Activated CD8-positive, alpha-beta memory T cell treated with anti-CD3 and anti-CD28 coated beads, Interleukin-2, amount 50 U/mL, for 4 hours (primary cell): ENCODE measurements around the gene GID8.
"Not testable (repeated sequence)": the region's sequence is repeated elsewhere in the genome, so short reads cannot be mapped to it uniquely, and the experiment has no call there.

Source experiments
- DNase-seq: peaks from one replicate; pipeline ENCODE4 v3.0.0-alpha.2; 2020

Gene GID8

DNA sequence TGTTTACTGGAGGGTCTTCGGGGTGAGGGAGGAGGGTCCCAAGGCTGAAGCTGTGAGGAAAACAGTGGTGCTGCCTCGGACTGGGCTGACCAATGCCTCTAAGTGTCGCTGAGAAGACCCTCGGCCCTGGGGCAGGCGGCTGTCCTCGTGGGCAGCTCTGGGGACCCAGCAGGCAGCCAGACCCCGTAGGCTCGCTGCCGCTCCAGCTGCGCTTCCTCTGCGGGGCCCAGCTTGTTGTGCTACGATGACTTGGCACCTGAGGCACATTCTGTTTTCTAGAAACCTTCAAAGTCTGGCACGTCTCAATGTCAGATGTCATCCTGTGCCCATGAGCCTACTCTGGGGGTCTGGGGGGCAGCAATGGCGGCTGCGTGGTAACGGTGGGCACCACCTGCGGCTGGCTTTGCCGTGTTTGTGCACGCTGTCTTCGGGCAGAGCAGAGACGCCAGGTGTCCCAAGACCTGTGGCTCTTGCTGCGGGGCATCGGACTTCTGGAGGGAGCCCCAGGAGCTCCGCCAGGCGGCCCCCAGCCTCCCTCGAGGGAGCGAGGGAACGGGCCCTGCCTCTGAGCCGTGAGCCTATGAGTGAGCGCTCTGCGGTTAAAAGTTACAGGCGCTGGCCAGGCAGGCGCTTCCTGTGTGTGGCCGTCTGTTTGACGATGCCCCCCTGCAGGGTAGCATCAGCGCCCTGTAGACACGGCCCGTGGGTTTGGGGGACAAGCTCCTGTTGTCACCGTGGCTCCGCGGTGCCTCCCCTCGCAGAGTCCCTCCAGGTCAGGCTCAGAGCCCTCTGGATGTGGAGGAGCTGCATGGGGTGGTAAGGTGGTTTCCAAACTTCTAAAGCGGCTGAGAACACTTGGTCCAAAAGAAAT, 21.4 kb downstream of the GID8 start:
- no peak for DNase-seq

DNA sequence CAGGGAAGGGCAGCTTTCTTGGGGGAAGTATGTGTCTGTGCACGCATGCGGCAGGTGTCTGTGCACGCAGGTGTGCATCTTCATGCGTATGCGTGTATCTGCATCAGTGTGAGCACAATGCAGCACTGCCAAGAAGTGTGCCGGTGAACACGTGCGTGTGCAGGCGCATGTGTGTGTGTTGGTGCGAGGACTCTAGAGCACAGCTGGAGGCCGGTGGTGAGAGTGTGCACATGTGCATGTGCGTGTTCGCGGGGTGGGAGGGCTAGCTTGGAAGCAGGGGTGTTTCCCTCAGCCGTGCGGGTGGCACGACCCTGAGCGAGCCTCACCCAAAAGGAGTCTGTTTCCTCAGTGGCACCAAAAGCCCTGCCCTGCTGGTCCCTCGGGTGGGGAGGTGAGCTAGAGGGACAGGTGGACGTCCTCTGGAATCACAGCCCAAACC, 22.1 kb downstream of the GID8 start:
- no peak for DNase-seq

DNA sequence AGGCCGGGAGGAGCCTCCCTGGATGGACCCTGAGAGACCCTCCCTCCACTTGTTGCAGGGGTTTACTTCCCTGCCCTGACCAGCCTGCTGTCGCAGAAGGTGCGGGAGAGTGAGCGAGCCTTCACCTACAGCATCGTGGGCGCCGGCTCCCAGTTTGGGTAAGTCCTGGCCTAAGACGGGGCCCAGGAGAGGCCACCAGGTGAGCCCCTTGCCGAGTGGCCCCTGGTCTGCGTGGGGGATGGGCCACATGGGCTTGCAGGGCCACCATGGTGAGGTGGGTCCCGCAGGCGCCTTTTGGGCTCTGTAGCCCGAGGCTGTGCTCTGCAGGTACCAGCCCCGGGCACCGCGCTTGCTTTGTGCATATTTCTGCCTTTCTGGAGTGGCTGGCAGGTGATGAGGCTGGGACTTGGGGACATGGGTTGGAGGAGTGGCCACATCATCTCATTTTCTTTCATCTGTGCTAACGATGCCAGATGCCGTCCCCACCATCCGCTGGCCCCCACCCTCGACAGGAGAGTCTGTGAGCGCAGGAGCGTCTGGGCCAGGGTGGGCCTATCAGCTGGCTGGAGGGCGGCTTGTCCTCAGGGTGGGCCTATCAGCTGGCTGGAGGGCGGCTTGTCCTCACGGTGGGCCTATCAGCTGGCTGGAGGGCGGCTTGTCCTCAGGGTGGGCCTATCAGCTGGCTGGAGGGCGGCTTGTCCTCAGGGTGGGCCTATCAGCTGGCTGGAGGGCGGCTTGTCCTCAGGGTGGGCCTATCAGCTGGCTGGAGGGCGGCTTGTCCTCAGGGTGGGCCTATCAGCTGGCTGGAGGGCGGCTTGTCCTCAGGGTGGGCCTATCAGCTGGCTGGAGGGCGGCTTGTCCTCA, 22.7 kb downstream of the GID8 start:
- not testable (repeated sequence) for DNase-seq

DNA sequence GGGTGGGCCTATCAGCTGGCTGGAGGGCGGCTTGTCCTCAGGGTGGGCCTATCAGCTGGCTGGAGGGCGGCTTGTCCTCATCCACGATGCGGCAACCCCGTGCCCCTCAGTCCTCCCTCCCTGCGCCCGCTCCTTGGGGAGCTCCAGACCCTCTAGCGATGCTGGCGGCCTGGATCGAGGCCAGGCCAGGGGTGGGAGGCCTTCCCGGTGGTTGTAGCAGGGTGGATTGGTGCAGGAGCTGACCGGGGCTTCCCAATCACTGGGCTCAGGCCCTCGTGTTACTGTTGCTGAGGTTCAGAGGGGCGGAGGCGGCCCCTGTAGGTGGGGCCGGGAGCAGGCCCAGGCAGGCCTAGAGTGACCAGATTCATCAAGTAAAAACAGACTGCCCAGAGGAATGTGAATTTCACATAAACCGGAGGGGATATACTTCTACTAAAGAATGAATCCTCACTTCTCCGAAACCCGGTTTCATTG, 23.4 kb downstream of the GID8 start:
- no peak for DNase-seq

DNA sequence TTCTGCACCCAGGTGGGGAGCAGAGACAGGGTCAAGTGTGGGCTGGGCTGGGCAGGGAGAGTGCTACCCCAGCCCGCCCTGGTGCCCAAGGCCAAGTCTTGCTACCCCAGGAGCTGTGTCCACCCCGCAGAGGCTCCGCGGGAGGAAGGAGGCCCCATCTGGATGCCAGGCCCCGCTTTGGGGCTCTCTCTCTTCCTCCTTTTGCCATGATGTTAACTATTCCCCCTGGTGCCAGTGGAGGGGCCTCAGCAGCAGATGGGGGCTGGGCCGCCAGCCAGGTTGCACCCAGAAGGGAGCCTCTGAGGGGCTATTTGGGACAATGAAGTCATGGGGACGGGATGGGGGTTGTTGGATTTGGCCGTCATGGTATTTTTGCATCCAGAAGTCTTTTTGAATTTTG, 23.9 kb downstream of the GID8 start:
- no peak for DNase-seq

DNA sequence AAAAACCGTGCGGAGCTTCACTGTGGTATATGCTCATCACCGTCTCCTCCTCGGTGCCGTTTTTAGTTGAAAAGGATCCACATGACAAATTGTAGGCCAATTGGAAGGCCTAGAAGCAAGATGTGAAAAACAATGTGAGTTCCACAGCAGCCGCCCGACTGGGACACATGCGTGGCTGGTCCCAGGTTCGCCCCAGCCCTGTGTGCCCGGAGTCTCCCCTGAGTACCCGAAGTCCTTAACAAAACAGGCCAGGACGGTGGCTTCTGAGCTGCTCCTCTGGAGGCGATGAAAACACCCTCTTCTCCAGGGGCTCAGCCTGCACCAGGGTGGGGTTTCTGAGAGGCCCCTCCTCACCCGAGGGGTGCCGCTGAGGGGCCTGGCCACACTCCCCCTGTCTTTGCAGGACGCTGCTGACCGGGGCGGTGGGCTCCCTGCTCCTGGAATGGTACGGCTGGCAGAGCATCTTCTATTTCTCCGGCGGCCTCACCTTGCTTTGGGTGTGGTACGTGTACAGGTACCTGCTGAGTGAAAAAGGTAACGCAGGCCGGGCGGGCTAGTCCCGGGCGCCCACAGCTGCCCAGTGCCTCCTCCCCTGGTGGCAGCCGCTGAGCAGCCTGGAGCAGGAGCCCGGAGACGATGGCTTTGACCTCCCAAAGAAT, 24.4 kb downstream of the GID8 start:
- no peak for DNase-seq

DNA sequence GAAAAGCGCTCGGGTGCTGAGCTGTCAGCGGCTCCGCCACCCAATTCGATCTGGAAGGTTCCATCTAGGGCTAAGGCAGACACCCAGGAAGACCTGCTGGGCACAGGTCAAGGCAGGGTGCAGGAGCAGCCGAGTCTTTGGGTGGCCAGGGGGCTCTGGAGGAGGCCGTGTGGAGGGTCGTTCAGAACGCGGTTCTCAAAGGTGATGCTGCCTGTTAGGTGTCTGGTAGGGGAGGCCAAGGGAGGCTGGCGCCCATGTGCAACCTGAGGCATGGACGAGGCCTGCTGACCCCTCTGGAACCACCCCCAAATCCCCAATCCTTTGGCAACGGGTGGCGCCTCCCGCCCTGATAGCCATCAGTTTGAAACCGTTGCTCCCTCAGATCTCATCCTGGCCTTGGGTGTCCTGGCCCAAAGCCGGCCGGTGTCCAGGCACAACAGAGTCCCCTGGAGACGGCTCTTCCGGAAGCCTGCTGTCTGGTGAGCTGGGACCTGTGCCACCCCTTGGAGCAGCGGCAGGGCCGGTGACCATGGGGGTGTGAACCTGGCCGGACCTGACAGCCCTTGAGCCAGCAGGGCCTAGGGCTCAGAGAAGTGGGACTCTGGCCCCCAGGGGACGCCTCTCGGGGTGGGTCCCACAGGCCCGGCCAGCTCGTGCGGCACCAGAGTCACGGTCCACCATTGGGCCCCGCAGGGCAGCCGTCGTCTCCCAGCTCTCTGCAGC, 25.1 kb downstream of the GID8 start:
- no peak for DNase-seq

DNA sequence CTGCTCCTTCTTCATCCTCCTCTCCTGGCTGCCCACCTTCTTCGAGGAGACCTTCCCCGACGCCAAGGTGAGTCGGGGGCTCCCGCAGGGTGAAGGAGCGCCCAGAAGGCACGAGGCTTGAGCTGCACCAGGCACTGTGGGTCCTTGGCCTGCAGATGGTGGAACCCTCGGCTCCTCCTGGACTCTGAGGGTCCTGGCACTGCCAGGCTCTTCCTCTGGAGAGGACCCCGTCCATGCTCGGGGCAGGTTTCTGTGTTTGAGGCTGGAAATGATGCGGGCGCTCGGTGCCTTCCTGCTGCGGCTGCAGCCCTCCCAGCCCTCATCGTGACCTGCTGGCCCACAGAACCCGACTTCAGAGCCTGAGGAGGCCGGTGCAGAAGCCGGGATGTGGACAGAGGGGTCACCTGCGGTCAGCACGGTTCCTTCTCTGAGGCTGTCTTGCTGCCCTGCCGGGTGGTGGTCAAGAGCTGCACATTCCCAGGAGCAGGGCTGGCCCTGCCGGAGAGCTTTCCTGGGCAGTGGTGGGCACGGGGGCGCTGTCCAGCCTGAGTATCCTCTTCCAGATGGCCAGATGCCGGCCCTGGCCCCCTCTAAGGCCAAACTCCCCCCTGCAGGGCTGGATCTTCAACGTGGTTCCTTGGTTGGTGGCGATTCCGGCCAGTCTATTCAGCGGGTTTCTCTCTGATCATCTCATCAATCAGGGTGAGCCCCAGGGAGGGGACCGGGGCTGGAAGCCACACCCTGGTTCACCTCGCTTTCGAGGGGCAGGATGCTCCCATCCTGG, 25.9 kb downstream of the GID8 start:
- DNase-seq, result no peak

DNA sequence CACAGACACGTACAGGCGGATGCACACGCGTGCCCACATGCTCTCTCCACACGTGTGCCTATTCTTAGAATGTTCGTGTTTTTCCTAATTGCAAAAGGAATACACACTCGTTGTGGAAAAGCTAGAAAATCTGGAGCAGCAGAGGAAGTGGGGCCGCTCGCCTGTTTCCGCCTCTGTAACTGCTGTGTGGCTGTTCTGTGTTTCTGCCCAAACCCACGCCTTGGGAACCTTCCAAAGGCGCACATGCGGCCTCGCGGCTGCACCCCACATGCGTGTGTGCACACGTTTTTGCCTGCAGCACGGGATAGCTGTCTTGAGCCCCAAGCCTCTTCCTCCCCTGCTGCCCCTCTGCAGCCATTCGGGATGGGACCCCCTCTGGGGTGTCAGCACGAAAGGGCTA, 26.8 kb downstream of the GID8 start:
- DNase-seq, result no peak

DNA sequence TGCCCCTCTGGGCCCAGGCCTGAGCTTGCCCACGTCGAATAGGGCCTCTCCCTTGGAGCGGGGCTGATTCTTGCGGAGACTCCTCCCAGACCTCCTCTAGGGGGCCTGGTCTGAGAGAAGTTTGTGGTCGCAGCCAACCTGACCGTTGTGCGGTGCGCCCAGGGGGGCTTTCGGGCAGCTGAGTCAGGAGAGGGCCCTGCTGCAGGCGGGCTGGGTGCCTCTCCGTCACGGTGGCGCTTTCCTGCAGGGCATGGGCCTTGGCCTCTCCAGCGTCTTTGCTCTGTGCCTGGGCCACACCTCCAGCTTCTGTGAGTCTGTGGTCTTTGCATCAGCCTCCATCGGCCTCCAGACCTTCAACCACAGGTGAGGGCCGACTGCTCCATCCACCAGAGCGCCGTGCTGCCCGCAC, 27.4 kb downstream of the GID8 start:
- no peak for DNase-seq

DNA sequence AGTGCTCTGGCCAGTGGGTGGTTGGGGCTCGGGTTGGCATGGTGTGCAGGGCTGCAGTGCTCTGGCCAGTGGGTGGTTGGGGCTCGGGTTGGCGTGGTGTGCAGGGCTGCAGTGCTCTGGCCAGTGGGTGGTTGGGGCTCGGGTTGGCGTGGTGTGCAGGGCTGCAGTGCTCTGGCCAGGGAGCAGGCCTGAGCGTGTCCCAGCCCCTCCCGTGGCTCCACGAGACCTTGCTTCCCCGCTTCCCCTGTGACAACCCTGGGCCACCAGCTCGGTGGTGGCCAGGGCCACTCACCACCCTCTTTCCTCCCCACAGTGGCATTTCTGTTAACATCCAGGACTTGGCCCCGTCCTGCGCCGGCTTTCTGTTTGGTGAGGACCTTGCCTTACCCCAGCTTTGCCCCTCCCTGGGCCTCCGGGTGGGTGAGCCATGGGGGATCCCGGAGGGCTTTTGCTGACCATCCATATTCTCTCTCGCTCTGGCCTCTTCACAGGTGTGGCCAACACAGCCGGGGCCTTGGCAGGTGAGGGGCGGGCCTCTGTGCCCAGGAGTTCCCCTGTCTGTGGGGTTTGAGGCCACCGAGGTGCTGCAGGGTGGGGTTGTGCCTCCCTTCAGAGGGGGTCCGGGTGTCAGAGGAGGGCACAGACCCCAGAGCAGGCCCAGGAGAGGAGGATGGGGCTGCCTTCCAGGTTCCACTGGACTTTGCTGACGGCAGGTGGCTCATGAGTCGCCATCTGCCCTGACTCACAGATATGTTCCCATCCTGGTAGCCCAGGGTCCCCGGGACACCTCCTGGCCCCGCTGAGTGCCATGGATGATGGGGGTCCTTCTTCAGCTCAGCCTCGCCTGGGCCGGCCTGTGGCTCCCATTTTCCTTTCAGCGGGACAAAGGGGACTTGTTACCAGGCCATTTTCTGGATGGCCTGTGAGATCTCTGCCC, 28.5 kb downstream of the GID8 start:
- DNase-seq, result no peak

DNA sequence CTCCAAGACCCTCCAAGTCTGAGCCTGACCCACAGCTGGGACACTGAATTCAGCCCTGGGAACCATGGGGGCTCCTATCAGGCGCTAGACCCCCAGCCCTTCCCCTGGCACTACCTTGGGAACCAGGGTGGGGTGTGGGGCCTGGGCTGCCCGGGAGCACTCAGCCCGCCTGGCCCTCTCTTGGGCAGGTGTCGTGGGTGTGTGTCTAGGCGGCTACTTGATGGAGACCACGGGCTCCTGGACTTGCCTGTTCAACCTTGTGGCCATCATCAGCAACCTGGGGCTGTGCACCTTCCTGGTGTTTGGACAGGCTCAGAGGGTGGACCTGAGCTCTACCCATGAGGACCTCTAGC, 29.2 kb downstream of the GID8 start:
- no peak for DNase-seq

DNA sequence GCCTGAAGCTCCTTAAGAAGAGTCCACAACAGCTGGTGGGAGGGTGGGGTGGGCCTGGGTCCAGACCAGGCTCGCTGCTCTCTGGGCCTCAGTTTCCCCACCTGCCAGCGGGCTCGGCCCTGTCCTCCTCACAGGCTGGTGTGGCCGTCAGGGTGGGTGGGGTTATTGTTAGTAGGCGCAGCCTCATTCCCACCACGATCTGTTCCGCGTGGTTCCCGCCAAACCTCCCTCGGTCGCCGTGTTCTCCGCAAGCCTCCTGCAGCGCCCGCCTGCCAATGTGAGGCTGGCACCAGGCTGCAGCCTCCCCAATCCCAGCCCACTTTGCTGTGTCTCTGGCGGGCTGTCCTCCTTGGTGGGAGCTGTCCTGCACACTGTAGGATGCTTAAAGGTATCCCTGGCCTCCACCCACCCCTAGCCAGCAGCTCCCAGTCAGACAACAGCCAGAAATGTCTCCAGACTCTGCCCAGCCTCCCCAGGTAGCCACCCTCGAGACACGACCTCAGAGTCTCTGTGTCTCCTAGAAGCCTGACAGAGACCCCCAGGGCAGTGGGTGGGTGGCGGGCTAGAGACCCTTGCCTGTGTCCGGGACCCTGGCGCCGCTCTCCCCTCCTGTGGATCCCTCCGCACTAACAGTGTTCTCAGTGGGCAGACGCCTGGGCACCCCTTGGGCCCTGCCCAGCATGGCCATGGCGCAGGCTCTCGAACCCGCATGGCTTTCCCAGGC, 29.8 kb downstream of the GID8 start:
- no peak for DNase-seq

DNA sequence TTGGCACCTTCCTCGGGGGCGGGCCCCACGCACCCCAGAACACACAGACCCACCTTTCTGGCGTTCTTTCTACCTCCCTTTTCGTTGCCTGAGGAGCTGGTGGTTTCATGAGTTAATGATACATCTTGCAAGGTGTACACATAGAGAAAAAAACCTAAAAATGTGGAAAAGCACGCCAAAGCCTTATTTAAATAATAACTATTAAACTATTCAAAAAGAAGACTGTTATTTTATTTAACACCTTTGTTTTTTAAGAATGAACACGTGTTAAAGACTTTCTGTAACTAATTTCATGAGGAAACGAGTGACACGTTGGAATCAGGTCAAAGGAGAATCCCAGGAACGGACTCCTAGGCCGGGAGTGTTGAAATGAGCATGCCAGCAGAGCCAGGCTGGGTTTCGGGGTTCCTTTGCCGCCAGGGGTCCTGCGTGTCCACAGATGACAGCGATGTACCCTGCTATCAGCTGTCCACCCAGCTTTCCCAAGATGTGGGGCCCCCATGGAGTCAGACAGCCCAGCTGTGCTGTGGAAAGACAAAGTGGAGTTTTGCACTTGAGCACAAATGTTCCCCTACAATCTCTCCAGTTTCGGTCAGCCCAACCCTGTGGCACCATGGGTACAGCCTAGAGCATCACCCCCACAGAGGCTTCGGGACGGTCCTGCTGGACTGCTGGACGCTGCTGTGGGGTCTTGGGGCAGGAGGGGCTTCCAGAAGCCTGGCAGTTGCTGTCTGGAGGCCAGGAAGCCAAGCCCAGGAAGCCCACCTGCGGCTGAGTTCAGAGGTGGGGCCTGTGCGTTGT, 30.6 kb downstream of the GID8 start:
- no peak for DNase-seq

DNA sequence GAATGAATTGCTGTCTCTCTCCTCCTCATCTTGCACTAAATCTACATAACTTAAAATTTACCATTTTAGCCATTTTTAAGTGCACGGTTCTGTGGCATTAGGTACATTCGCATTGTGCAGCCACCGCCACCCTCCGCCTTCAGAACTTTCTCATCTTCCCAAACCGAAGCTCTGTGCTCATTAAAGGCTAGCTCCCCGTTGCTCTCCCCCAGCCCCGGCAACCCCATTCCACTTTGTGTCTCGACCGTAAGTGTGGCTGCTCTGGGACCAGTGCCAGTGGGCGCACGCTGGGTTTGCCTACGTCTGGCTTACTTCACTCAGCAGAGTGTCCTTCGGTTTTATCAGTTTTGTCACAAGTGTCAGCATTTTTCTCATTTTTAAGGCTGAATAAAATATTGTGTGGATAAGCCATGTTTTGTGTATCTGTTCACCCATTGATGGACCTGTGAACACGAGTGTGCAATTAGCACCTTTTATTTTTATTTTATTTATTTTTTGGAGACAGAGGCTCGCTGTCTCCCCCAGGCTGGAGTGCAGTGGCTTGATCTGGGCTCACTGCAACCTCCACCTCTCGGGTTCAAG, 31.3 kb downstream of the GID8 start:
- no peak for DNase-seq

DNA sequence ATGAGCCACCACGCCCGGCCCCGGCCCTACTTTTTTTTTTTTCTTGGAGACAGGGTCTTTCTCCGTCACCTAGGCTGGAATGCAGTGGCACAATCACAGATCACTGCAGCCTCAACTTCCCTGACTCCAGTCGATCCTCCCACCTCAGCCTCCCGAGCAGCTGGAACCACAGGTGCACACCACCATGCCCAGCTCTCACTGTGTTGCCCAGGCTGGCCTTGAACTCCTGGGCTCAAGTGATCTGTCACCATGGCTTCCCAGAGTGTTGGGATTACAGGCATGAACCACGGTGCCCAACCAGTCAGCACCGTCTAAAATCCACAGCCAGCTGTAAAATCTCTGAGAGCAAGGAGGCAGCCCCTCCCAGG, 32.0 kb downstream of the GID8 start:
- DNase-seq, result no peak

DNA sequence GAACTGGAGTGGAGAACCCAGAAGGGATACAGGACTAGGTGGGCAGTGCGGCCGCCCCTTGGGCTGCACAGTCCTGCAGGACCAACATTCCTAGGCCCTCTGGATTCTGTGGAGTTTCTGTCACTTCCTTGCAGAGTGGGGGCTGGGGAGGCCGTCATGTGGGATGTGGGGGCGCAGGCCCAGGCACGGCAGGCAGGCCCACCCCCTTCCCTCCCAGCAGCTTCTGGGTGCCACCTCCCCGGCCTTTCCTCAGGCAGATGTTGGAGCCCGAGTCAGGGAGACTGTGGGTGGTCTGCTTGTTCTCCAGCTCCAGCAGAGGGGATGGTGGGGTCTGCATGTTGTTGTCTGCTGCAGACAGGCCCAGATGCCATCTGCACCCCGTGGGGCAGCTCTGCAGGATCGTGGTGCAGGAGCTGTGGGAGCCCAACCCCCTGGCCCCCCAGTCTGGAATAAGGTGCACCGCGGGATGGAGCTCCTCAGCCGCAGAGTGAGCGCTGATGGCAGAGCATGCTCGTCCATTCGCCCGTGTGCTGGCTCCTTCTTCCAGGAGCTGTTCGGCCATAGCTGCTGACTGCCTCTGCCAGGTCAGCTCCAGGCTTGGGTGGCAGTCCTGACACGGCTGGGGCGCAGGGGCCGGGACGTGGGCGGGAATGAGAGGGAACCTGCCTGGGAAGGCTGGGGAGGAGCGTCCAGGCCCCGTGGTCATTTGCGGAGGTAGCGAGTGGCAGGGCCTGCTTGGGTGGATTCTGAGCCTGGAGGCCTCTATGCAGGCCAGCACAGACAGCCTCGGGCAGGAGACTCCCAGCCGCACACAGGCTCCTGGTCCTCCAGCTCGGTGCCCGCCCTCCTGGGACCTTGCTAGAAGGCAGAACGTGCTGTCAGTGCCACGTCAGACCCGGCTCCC, 32.6 kb downstream of the GID8 start:
- no peak for DNase-seq
